Osteoblast (primary cell): Measurements from ENCODE around the gene MXRA7. TPM values are rescaled to one million over a fixed set of nuclear protein-coding genes. Genes with fewer than 3 reads are reported as not detected.
A peak's percentile ranks its signal among the peaks of the same experiment; 100 is the strongest.

Experiments used
- DNase-seq: peaks from one replicate; pipeline ENCODE4 v3.0.0; 2011; ENCODE audit warnings: low spot score, mixed read lengths; ENCODE audit not compliant: insufficient read length; ENCODE audit errors: missing footprints
- H2AFZ ChIP-seq: 2 replicates; pipeline ENCODE4 v1.6.0; 2011; ENCODE audit warnings: mild to moderate bottlenecking, low read length
- H3K27ac ChIP-seq: 2 replicates; pipeline ENCODE4 v1.5.1; 2011; ENCODE audit warnings: mild to moderate bottlenecking, low read depth, low read length, moderate library complexity
- H3K27me3 ChIP-seq: 2 replicates; pipeline ENCODE4 v1.6.0; 2012; ENCODE audit warnings: mild to moderate bottlenecking, control low read depth, inconsistent platforms, low read length, moderate library complexity; ENCODE audit not compliant: insufficient read depth
- H3K36me3 ChIP-seq: 2 replicates; pipeline ENCODE4 v1.5.1; 2011; ENCODE audit warnings: mild to moderate bottlenecking, low read length, control low read depth, moderate library complexity; ENCODE audit not compliant: insufficient read depth
- H3K4me1 ChIP-seq: 2 replicates; pipeline ENCODE4 v1.5.1; 2011; ENCODE audit warnings: mild to moderate bottlenecking, low read length, control low read depth, moderate library complexity; ENCODE audit not compliant: insufficient read depth
- H3K4me2 ChIP-seq: 2 replicates; pipeline ENCODE4 v1.6.0; 2011; ENCODE audit warnings: mild to moderate bottlenecking, low read length; ENCODE audit not compliant: insufficient read depth
- H3K4me3 ChIP-seq: fragments of 200-600 bp; sonication (generic); 3 replicates; pipeline ENCODE4 v1.5.1; 2012; ENCODE audit warnings: mild to moderate bottlenecking, low read length, inconsistent platforms; ENCODE audit not compliant: insufficient read depth
- H3K79me2 ChIP-seq: 2 replicates; pipeline ENCODE4 v1.6.0; 2012; ENCODE audit warnings: mild to moderate bottlenecking, low read length, control low read depth, inconsistent platforms; ENCODE audit not compliant: insufficient read depth
- H3K9me3 ChIP-seq: 2 replicates; pipeline ENCODE4 v1.5.1; 2011; ENCODE audit warnings: low read depth, low read length, control low read depth
- H4K20me1 ChIP-seq: 2 replicates; pipeline ENCODE4 v1.6.0; 2012; ENCODE audit warnings: mild to moderate bottlenecking, low read length, control low read depth; ENCODE audit not compliant: insufficient read depth
- CTCF ChIP-seq: IDR thresholded peaks from 2 replicates; pipeline ENCODE4 v1.5.1; 2011; ENCODE audit warnings: mild to moderate bottlenecking, low read depth, low read length, moderate library complexity; ENCODE audit errors: extremely low read depth
- total RNA-seq: library from RNA; depleted of rRNA; stranded (reverse); fragments of >200 nt; gene quantifications from 2 replicates; pipeline ENCODE4 v1.2.3, GENCODE V29; 2012

MXRA7 gene
- total RNA-seq, 1 donor, result 352 TPM

- no peak for TF ChIP-seq CTCF
- Histone ChIP-seq H3K4me3 (no peak overlapping the region), H3K79me2 (peaks cover 59% of the 10 kb centered on the region), H3K4me2 (no peak overlapping the region), H3K27me3 (no peaks in the 10 kb centered on the region), H4K20me1 (peaks cover 19% of the 10 kb centered on the region), H3K27ac (no peak overlapping the region), H3K9me3 (no peaks in the 10 kb centered on the region), H3K36me3 (peaks cover 84% of the 10 kb centered on the region), H2AFZ (no peak overlapping the region), H3K4me1 (peaks cover 32% of the 10 kb centered on the region)
- DNase-seq, result peak; percentile 29
Measured at GRCh38 chr17:76720941-76721340, 10.2 kb upstream of the MXRA7 start.

- Histone ChIP-seq H3K79me2 (peaks cover 57% of the 10 kb centered on the region), H3K4me3 (no peak overlapping the region), H3K9me3 (no peaks in the 10 kb centered on the region), H2AFZ (no peak overlapping the region), H3K4me2 (no peak overlapping the region), H4K20me1 (peaks cover 13% of the 10 kb centered on the region), H3K27me3 (no peaks in the 10 kb centered on the region), H3K36me3 (peaks cover 87% of the 10 kb centered on the region), H3K27ac (no peak overlapping the region), H3K4me1 (peaks cover 36% of the 10 kb centered on the region)
- DNase-seq, result no peak
- no peak for TF ChIP-seq CTCF
Measured at GRCh38 chr17:76720211-76720610, 9.4 kb upstream of the MXRA7 start.

- H3K36me3 ChIP-seq, result peaks cover 84% of the 10 kb centered on the region
- no peak overlapping the region for H3K4me3 ChIP-seq
- peak overlapping the region; percentile 14 for H3K27ac ChIP-seq
- peaks cover 12% of the 10 kb centered on the region for H4K20me1 ChIP-seq
- no peaks in the 10 kb centered on the region for H3K9me3 ChIP-seq
- H3K27me3 ChIP-seq, result no peaks in the 10 kb centered on the region
- peaks cover 29% of the 10 kb centered on the region for H3K4me1 ChIP-seq
- no peak for DNase-seq
- no peak overlapping the region for H2AFZ ChIP-seq
- H3K79me2 ChIP-seq, result peaks cover 57% of the 10 kb centered on the region
- TF ChIP-seq CTCF, result no peak
- no peak overlapping the region for H3K4me2 ChIP-seq
Measured at GRCh38 chr17:76718516-76718915, 7.8 kb upstream of the MXRA7 start.

GRCh38 chr17:76716839-76717215 lies 6.1 kb upstream of the MXRA7 start:
- peak; percentile 95 for DNase-seq
- Histone ChIP-seq H3K27me3 (no peaks in the 10 kb centered on the region), H3K36me3 (peaks cover 75% of the 10 kb centered on the region), H2AFZ (no peak overlapping the region), H3K4me3 (peak overlapping the region; percentile 51), H3K27ac (peak overlapping the region; percentile 100), H3K79me2 (peaks cover 50% of the 10 kb centered on the region), H3K4me2 (peak overlapping the region; percentile 76), H3K4me1 (peaks cover 30% of the 10 kb centered on the region), H3K9me3 (no peaks in the 10 kb centered on the region), H4K20me1 (peaks cover 14% of the 10 kb centered on the region)
- TF ChIP-seq CTCF, result no peak
